ENCODE results near the gene CLDN12. TPM values are rescaled to one million over a fixed set of nuclear protein-coding genes. Genes with fewer than 3 reads are reported as not detected.

The CLDN12 gene
- total RNA-seq, 1 experiment from 2014 or later: 25.5 TPM

- H3K4me3 ChIP-seq (ENCODE audit: low read depth in 2 of 2, low read length in 2 of 2): no peak overlapping the region
- TF ChIP-seq REST (IDR thresholded peaks at IDR 0.05; ENCODE audit: insufficient read depth in 1 of 2, low read depth in 2 of 2, low read length in 1 of 2) (no peak), POLR2AphosphoS5 (IDR thresholded peaks at IDR 0.05; ENCODE audit: low read depth, low read length) (no peak), SIN3A (IDR thresholded peaks at IDR 0.05; ENCODE audit: borderline replicate concordance, insufficient read depth, low read depth, low read length) (no peak), TCF7L2 (IDR thresholded peaks at IDR 0.05; ENCODE audit: low read depth, low read length) (no peak)
- TF ChIP-seq, protein P1, sequence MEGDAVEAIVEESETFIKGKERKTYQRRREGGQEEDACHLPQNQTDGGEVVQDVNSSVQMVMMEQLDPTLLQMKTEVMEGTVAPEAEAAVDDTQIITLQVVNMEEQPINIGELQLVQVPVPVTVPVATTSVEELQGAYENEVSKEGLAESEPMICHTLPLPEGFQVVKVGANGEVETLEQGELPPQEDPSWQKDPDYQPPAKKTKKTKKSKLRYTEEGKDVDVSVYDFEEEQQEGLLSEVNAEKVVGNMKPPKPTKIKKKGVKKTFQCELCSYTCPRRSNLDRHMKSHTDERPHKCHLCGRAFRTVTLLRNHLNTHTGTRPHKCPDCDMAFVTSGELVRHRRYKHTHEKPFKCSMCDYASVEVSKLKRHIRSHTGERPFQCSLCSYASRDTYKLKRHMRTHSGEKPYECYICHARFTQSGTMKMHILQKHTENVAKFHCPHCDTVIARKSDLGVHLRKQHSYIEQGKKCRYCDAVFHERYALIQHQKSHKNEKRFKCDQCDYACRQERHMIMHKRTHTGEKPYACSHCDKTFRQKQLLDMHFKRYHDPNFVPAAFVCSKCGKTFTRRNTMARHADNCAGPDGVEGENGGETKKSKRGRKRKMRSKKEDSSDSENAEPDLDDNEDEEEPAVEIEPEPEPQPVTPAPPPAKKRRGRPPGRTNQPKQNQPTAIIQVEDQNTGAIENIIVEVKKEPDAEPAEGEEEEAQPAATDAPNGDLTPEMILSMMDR (IDR thresholded peaks at IDR 0.05): no peak
- intact Hi-C loops (cut with micrococcal nuclease; ENCODE audit: unreplicated experiment) (no loop called here), in situ Hi-C loops (cut with HindIII; ENCODE audit: low pct_unique_long_range_greater_than_20kb, low sequenced_read_pairs) (no loop called here)
- ChIA-PET POLR2A (no interaction called here), CTCF (no interaction called here)
- H3K27ac ChIP-seq (ENCODE audit: low read length): no peak overlapping the region
- H3K36me3 ChIP-seq (ENCODE audit: control insufficient read depth, insufficient read depth, low read length): peaks cover 4% of the 10 kb centered on the region
- no peak for ATAC-seq
- H3K27me3 ChIP-seq (ENCODE audit: control insufficient read depth, insufficient read depth, low read length): no peaks in the 10 kb centered on the region
- BruUV-seq (replicated peaks): no TSS peak
- H3K4me1 ChIP-seq (ENCODE audit: control insufficient read depth, insufficient read depth, low read length): no peaks in the 10 kb centered on the region
- no peak for DNase-seq (ENCODE audit: low read depth, low spot score)
- no peaks in the 10 kb centered on the region for H3K9me3 ChIP-seq (ENCODE audit: control insufficient read depth, insufficient read depth, low read depth, low read length)
Observed at GRCh38 chr7:90383861-90384260, 19.4 kb upstream of the CLDN12 start.

DNA sequence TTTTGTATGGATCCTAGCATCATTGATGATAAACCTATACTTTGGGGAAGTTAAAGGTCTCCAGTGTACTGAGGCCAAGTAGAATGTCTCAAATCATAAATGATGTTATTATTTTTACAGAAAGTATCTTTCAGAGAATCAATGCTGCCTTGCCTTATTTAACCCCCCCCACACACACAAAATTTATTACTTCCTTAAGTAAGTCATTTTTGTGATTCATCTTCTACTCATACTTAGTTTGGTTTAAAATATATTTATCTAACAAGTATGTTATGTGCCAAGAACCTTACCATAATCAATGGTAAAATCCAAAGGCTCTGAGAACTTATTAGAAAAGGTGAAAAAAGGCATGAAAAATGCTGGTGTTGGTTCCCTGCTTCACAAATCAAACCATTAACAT lies 18.8 kb upstream of the CLDN12 start:
- Histone ChIP-seq H3K9me3 (ENCODE audit: control insufficient read depth, insufficient read depth, low read depth, low read length) (no peaks in the 10 kb centered on the region), H3K27me3 (ENCODE audit: control insufficient read depth, insufficient read depth, low read length) (no peaks in the 10 kb centered on the region), H3K4me1 (ENCODE audit: control insufficient read depth, insufficient read depth, low read length) (no peaks in the 10 kb centered on the region), H3K36me3 (ENCODE audit: control insufficient read depth, insufficient read depth, low read length) (peaks cover 4% of the 10 kb centered on the region), H3K4me3 (ENCODE audit: low read depth in 2 of 2, low read length in 2 of 2) (no peak overlapping the region), H3K27ac (ENCODE audit: low read length) (no peak overlapping the region)
- ChIA-PET CTCF (no interaction called here), POLR2A (no interaction called here)
- intact Hi-C loops (cut with micrococcal nuclease; ENCODE audit: unreplicated experiment) (no loop called here), in situ Hi-C loops (cut with HindIII; ENCODE audit: low pct_unique_long_range_greater_than_20kb, low sequenced_read_pairs) (no loop called here)
- no peak for DNase-seq (ENCODE audit: low read depth, low spot score)
- TF ChIP-seq, protein P1 (IDR thresholded peaks at IDR 0.05): no peak
- no peak for TF ChIP-seq REST (IDR thresholded peaks at IDR 0.05; ENCODE audit: insufficient read depth in 1 of 2, low read depth in 2 of 2, low read length in 1 of 2)
- TF ChIP-seq POLR2AphosphoS5 (IDR thresholded peaks at IDR 0.05; ENCODE audit: low read depth, low read length): no peak
- TF ChIP-seq SIN3A (IDR thresholded peaks at IDR 0.05; ENCODE audit: borderline replicate concordance, insufficient read depth, low read depth, low read length): no peak
- no peak for TF ChIP-seq TCF7L2 (IDR thresholded peaks at IDR 0.05; ENCODE audit: low read depth, low read length)
- no peak for ATAC-seq
- no TSS peak for BruUV-seq (replicated peaks)
